ENCODE data around the gene KCNAB2. TPM values are rescaled to one million over a fixed set of nuclear protein-coding genes. Genes with fewer than 3 reads are reported as not detected.

The KCNAB2 gene
- total RNA-seq, 1 experiment from 2014 or later, result 11.0 TPM

- Histone ChIP-seq H3K27me3 (replicated peaks; ENCODE audit: control insufficient read depth, insufficient read depth, low read length) (no peaks in the 10 kb centered on the region), H3K36me3 (ENCODE audit: control insufficient read depth, insufficient read depth, low read length) (no peaks in the 10 kb centered on the region), H3K9me3 (no peaks in the 10 kb centered on the region), H3K4me1 (no peaks in the 10 kb centered on the region), H3K4me3 (ENCODE audit: low read depth, low read length) (no peak overlapping the region)
- POLR2A ChIA-PET, result interaction anchor here (0.5 kb wide), 1 partner anchor 328 kb away, joined by 4 read pairs; no protein-coding TSS in a partner anchor
- Mint-ChIP-seq H3K36me3 (ENCODE audit: insufficient read depth, unreplicated experiment) (no peaks in the 10 kb centered on the region), H3K27me3 (ENCODE audit: insufficient read depth, unreplicated experiment) (no peaks in the 10 kb centered on the region), H3K27ac (ENCODE audit: unreplicated experiment) (no peak overlapping the region), H3K4me3 (ENCODE audit: unreplicated experiment) (no peak overlapping the region), H3K4me1 (ENCODE audit: low read depth, unreplicated experiment) (no peaks in the 10 kb centered on the region), H3K9me3 (ENCODE audit: unreplicated experiment) (no peaks in the 10 kb centered on the region)
- DNase-seq, result no peak
- TF ChIP-seq CTCF (IDR thresholded peaks at IDR 0.05; ENCODE audit: insufficient read depth in 1 of 2, low read depth in 1 of 2, low read length in 1 of 2, severe bottlenecking in 1 of 2, unreplicated experiment in 1 of 2), result no peak
- no TSS peak for BruUV-seq (replicated peaks)
- CTCF ChIA-PET, result interaction anchor here (1.0 kb wide), 1 partner anchor 11 kb away, joined by 5 read pairs; no protein-coding TSS in a partner anchor
- intact Hi-C loops (cut with micrococcal nuclease; ENCODE audit: unreplicated experiment), result no loop called here
Observed at GRCh38 chr1:6045110-6045502, 582 bp upstream of the KCNAB2 start.

GRCh38 chr1:6046279-6046678, 591 bp downstream of the KCNAB2 start:
- no TSS peak for BruUV-seq (replicated peaks)
- DNase-seq, result no peak
- no peaks in the 10 kb centered on the region for H3K9me3 ChIP-seq
- intact Hi-C loops (cut with micrococcal nuclease; ENCODE audit: unreplicated experiment), result no loop called here
- H3K4me1 ChIP-seq, result no peaks in the 10 kb centered on the region
- Mint-ChIP-seq H3K27me3 (ENCODE audit: insufficient read depth, unreplicated experiment) (no peaks in the 10 kb centered on the region), H3K27ac (ENCODE audit: unreplicated experiment) (no peak overlapping the region), H3K4me1 (ENCODE audit: low read depth, unreplicated experiment) (no peaks in the 10 kb centered on the region), H3K36me3 (ENCODE audit: insufficient read depth, unreplicated experiment) (no peaks in the 10 kb centered on the region), H3K9me3 (ENCODE audit: unreplicated experiment) (no peaks in the 10 kb centered on the region), H3K4me3 (ENCODE audit: unreplicated experiment) (no peak overlapping the region)
- ChIA-PET POLR2A (no interaction called here), CTCF (no interaction called here)
- no peaks in the 10 kb centered on the region for H3K27me3 ChIP-seq (replicated peaks; ENCODE audit: control insufficient read depth, insufficient read depth, low read length)
- no peak for TF ChIP-seq CTCF (IDR thresholded peaks at IDR 0.05; ENCODE audit: insufficient read depth in 1 of 2, low read depth in 1 of 2, low read length in 1 of 2, severe bottlenecking in 1 of 2, unreplicated experiment in 1 of 2)
- H3K36me3 ChIP-seq (ENCODE audit: control insufficient read depth, insufficient read depth, low read length), result no peaks in the 10 kb centered on the region
- H3K4me3 ChIP-seq (ENCODE audit: low read depth, low read length), result no peak overlapping the region

- Mint-ChIP-seq H3K4me1 (ENCODE audit: low read depth, unreplicated experiment) (no peaks in the 10 kb centered on the region), H3K27ac (ENCODE audit: unreplicated experiment) (no peak overlapping the region), H3K27me3 (ENCODE audit: insufficient read depth, unreplicated experiment) (no peaks in the 10 kb centered on the region), H3K36me3 (ENCODE audit: insufficient read depth, unreplicated experiment) (no peaks in the 10 kb centered on the region), H3K4me3 (ENCODE audit: unreplicated experiment) (no peak overlapping the region), H3K9me3 (ENCODE audit: unreplicated experiment) (no peaks in the 10 kb centered on the region)
- H3K27me3 ChIP-seq (replicated peaks; ENCODE audit: control insufficient read depth, insufficient read depth, low read length), result no peaks in the 10 kb centered on the region
- DNase-seq, result no peak
- POLR2A ChIA-PET, result no interaction called here
- no peak overlapping the region for H3K4me3 ChIP-seq (ENCODE audit: low read depth, low read length)
- TF ChIP-seq CTCF (IDR thresholded peaks at IDR 0.05; ENCODE audit: insufficient read depth in 1 of 2, low read depth in 1 of 2, low read length in 1 of 2, severe bottlenecking in 1 of 2, unreplicated experiment in 1 of 2), result no peak
- no peaks in the 10 kb centered on the region for H3K36me3 ChIP-seq (ENCODE audit: control insufficient read depth, insufficient read depth, low read length)
- intact Hi-C loops (cut with micrococcal nuclease; ENCODE audit: unreplicated experiment), result no loop called here
- BruUV-seq (replicated peaks), result no TSS peak
- CTCF ChIA-PET, result no interaction called here
- no peaks in the 10 kb centered on the region for H3K9me3 ChIP-seq
- H3K4me1 ChIP-seq, result no peaks in the 10 kb centered on the region
Observed at GRCh38 chr1:6048179-6048867, 2.6 kb downstream of the KCNAB2 start.
